A549 (cell line): ENCODE measurements around the gene MRPL44. TPM values are rescaled to one million over a fixed set of nuclear protein-coding genes. Genes with fewer than 3 reads are reported as not detected.

Experiments used
- ATAC-seq, 2 experiments: fragments of 200-7000 bp in 1 of 2; fragments of >200 bp in 1 of 2; cut with Nextera tagmentation in 1 of 2; cut with Tn5 transposase in 1 of 2; 3 replicates each; pipeline versions ENCODE4 v1.8.0 to v1.9.1; 2018 to 2020; ENCODE audit warnings: mild to moderate bottlenecking in 1 of 2, moderate library complexity in 1 of 2
- CTCF ChIA-PET: fragments of 300-600 bp; sonication (Branson Sonifier 250); formaldehyde crosslinking; extraction: SDS; loops from one replicate; lab custom pipeline; 2021; ENCODE audit warnings: antibody characterized with exemption, inconsistent platforms; lab: Yijun Ruan, JAX
- POLR2A ChIA-PET: fragments of 350-600 bp; formaldehyde crosslinking; extraction: SDS; loops from one replicate; lab custom pipeline; 2021; ENCODE audit warnings: antibody characterized with exemption, inconsistent platforms; lab: Yijun Ruan, JAX
- DNase-seq, 2 experiments: peaks; one replicate each; pipeline versions ENCODE4 v3.0.0 to v3.0.0-alpha.2; 2011 to 2016; ENCODE audit warnings: low read depth in 1 of 2, low spot score in 1 of 2
- FAIRE-seq: peaks from 2 replicates; lab custom pipeline; 2011; peaks lifted over from hg19 to GRCh38; lab: Jason Lieb, UNC
- H3K27ac ChIP-seq, 2 experiments: fragments of >200 bp; sonication (Bioruptor Twin); formaldehyde crosslinking; 3 replicates each; pipeline ENCODE4 v1.5.1; 2016 to 2017
- H3K4me1 ChIP-seq: fragments of >200 bp; sonication (Bioruptor Twin); formaldehyde crosslinking; 3 replicates; pipeline ENCODE4 v1.6.1; 2016
- H3K4me2 ChIP-seq: fragments of >200 bp; sonication (Bioruptor Twin); formaldehyde crosslinking; 3 replicates; pipeline ENCODE4 v1.6.1; 2016
- H3K4me3 ChIP-seq: fragments of >200 bp; sonication (Bioruptor Twin); formaldehyde crosslinking; 3 replicates; pipeline ENCODE4 v1.5.1; 2016
- H3K9me3 ChIP-seq: fragments of >200 bp; sonication (Bioruptor Twin); formaldehyde crosslinking; 3 replicates; pipeline ENCODE4 v1.6.1; 2016
- CBX2 ChIP-seq: fragments of 200-600 bp; sonication (generic); IDR thresholded peaks from 2 replicates; pipeline ENCODE4 v1.6.1; 2016; ENCODE audit warnings: low read depth, mild to moderate bottlenecking, borderline replicate concordance
- KDM5A ChIP-seq: fragments of 200-600 bp; sonication (generic); IDR thresholded peaks from 2 replicates; pipeline ENCODE4 v1.6.1; 2016; ENCODE audit warnings: antibody characterized with exemption, mild to moderate bottlenecking
- RCOR1 ChIP-seq: fragments of 150-350 bp; IDR thresholded peaks from 2 replicates; pipeline ENCODE4 v1.6.1; 2014; ENCODE audit warnings: antibody characterized with exemption, low read length, low read depth
- REST ChIP-seq: fragments of 200-600 bp; sonication (generic); IDR thresholded peaks from 2 replicates; pipeline ENCODE4 v1.6.1; 2016; ENCODE audit warnings: antibody characterized with exemption, mild to moderate bottlenecking, moderate library complexity
- ZSCAN20 ChIP-seq: fragments of 250-450 bp; sonication (Bioruptor Pico); IDR thresholded peaks from 2 replicates; pipeline ENCODE4 v1.8.0; 2022; ENCODE audit warnings: mild to moderate bottlenecking, moderate library complexity
- WGBS: methylation state at CpG from one replicate; pipeline ENCODE4 v1.1.6; 2017; ENCODE audit errors: missing lambda C conversion rate; 5-methylcytosine and 5-hydroxymethylcytosine counted together
- polyA plus RNA-seq, 4 experiments: library from polyadenylated mRNA; depleted of rRNA in 3 of 4; stranded (reverse); fragments of >200 nt; fragmentation: RNase III in 1 of 4; extraction: RNeasy Plus Mini Kit Qiagen cat#74134 plus additional on column Dnase treatment in 1 of 4; gene quantifications; 2 replicates in 3 of 4; 3 replicates in 1 of 4; pipeline ENCODE4 v1.2.3, GENCODE V29; 2011 to 2017
- TF ChIP-seq, protein P1 (sequence below): IDR thresholded peaks from 2 replicates; pipeline ENCODE4 v1.6.1; 2012
- TF ChIP-seq, protein P2 (sequence below): fragments of 250-450 bp; sonication (Bioruptor Pico); IDR thresholded peaks from 2 replicates; pipeline ENCODE4 v1.5.0; 2020; ENCODE audit warnings: low read depth, mild to moderate bottlenecking, moderate library complexity
- TF ChIP-seq, protein P3 (sequence below): IDR thresholded peaks from 2 replicates; pipeline ENCODE4 v1.6.1; 2012; ENCODE audit warnings: low read depth, borderline replicate concordance

Gene MRPL44
- polyA plus RNA-seq, 2 of the 4 experiments (the other 2 are of a cell fraction): 39.0 to 39.2 TPM

GRCh38 chr2:223929571-223930102 lies 27.6 kb upstream of the MRPL44 start:
- no peak for FAIRE-seq
- peak overlapping the region; percentile 43; the same call in 1 of the 3 replicates for H3K4me2 ChIP-seq
- no peak; a peak in 1 of 6 replicates for ATAC-seq
- no peak for TF ChIP-seq CBX2
- TF ChIP-seq, all 56 proteins: peak for 0
- Histone ChIP-seq H3K27ac (0 out of 6 replicates have a peak overlapping the region, but pooled peaks of 1 of the 2 experiments have one; percentile 2), H3K4me3 (no peak overlapping the region), H3K9me3 (peaks cover 13% of the 10 kb centered on the region), H3K4me1 (peaks cover 48% of the 10 kb centered on the region)
- ChIA-PET CTCF (interaction anchor here (1.1 to 1.6 kb wide), 3 partner anchors 12 to 69 kb away, joined by 3 to 5 read pairs (median 4); no protein-coding TSS in a partner anchor), POLR2A (no interaction called here)
- no peak for DNase-seq
- WGBS: 55% methylated on average over 4 of the region's 4 CpGs

DNA sequence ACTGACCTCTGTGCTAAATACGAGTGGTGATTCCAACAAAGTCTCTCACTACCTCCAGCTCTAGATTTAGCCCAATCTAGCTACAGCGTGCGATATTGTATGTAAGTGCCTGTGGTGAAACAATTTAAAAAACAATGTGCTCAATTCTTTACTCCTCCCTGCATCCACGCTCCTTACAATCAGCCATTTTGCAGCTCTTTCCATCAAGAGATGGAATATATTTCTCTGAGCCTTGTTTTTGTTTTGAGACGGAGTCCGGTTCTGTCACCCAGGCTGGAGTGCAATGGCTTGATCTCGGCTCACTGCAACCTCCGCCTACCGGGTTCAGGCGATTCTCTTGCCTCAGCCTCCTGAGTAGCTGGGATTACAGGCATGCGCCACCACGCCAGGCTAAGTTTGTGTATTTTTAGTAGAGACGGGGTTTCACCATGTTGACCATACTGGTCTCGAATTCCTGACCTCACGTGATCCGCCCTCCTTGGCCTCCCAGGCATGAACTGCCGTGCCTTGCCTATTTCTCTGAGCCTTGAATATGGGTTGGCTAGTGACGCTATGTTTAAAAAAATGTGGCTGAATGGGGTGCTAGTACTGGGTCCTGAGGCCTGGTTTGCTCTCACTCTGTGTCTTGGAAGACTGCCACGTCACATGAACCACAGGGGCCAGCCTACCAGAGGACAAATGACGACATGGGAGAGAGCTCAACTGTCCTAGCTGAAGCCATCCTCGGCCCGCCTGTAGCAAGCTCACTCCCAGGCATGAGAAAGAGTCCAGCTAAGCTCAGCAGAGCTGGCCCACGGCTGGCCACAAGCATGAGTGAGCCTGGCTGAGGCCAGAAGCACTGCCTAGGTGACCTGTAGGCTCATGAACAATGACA lies 26.9 kb upstream of the MRPL44 start:
- peak in 1 of 2 experiments; percentile 45; a peak in 3 of 6 replicates for ATAC-seq
- POLR2A ChIA-PET: no interaction called here
- CTCF ChIA-PET: interaction anchor here (1.1 to 1.6 kb wide), 2 partner anchors 12 to 41 kb away, joined by 3 to 4 read pairs; no protein-coding TSS in a partner anchor
- Histone ChIP-seq H3K27ac (peak overlapping the region in 1 of 2 experiments; percentile 53; a peak in 2 of 6 replicates), H3K4me2 (peak overlapping the region; percentile 43; the same call in 1 of the 3 replicates), H3K9me3 (peaks cover 13% of the 10 kb centered on the region), H3K4me3 (no peak overlapping the region), H3K4me1 (peaks cover 55% of the 10 kb centered on the region)
- WGBS: 78% methylated on average over 23 of the region's 23 CpGs
- DNase-seq: peak in 1 of 2 experiments; percentile 10
- no peak for FAIRE-seq
- TF ChIP-seq ZSCAN20 (CRISPR knock-in tag): no peak
- TF ChIP-seq, protein P1, sequence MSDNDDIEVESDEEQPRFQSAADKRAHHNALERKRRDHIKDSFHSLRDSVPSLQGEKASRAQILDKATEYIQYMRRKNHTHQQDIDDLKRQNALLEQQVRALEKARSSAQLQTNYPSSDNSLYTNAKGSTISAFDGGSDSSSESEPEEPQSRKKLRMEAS: no peak
- no peak for TF ChIP-seq REST
- TF ChIP-seq, protein P2, sequence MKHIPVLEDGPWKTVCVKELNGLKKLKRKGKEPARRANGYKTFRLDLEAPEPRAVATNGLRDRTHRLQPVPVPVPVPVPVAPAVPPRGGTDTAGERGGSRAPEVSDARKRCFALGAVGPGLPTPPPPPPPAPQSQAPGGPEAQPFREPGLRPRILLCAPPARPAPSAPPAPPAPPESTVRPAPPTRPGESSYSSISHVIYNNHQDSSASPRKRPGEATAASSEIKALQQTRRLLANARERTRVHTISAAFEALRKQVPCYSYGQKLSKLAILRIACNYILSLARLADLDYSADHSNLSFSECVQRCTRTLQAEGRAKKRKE (CRISPR knock-in tag): no peak
- TF ChIP-seq RCOR1: no peak

- peak overlapping the region in 1 of 2 experiments; percentile 72; a peak in 3 of 6 replicates for H3K27ac ChIP-seq
These were observed 24.2 kb upstream of the MRPL44 start for GRCh38 chr2:223932816-223933800.

More at GRCh38 chr2:223932816-223933800, 24.2 kb upstream of the MRPL44 start:
- 71% methylated on average over 6 of the region's 6 CpGs for WGBS
- CTCF ChIA-PET: interaction anchor here (0.6 to 1.0 kb wide), 4 partner anchors 31 to 114 kb away, joined by 3 to 5 read pairs (median 4); no protein-coding TSS in a partner anchor
- FAIRE-seq (no peak), DNase-seq (no peak), ATAC-seq (peak in 1 of 2 experiments; percentile 10; a peak in 1 of 6 replicates)
- Histone ChIP-seq H3K4me1 (peaks cover 82% of the 10 kb centered on the region), H3K9me3 (no peaks in the 10 kb centered on the region), H3K4me3 (no peak overlapping the region), H3K4me2 (peak overlapping the region; percentile 58)
- TF ChIP-seq, protein P3, sequence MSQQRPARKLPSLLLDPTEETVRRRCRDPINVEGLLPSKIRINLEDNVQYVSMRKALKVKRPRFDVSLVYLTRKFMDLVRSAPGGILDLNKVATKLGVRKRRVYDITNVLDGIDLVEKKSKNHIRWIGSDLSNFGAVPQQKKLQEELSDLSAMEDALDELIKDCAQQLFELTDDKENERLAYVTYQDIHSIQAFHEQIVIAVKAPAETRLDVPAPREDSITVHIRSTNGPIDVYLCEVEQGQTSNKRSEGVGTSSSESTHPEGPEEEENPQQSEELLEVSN: no peak
- TF ChIP-seq KDM5A: no peak
- POLR2A ChIA-PET: no interaction called here
